Activated CD4-positive, CD25-positive, alpha-beta regulatory T cell treated with anti-CD3 and anti-CD28 coated beads, Interleukin-2, amount 50 U/mL, for 16 hours (primary cell): ENCODE data around the gene TBC1D8.
"Not testable (repeated sequence)": the region's sequence is repeated elsewhere in the genome, so short reads cannot be mapped to it uniquely, and the experiment has no call there.

Source experiments
- DNase-seq: peaks from one replicate; pipeline ENCODE4 v3.0.0-alpha.2; 2020; ENCODE audit warnings: low read depth, low spot score

Gene TBC1D8

GRCh38 chr2:101064868-101065549 is 86.2 kb downstream of the TBC1D8 start:
- no peak for DNase-seq

- no peak for DNase-seq
These were observed 86.7 kb downstream of the TBC1D8 start for GRCh38 chr2:101064505-101064867.

- no peak for DNase-seq
These were observed 87.1 kb downstream of the TBC1D8 start for GRCh38 chr2:101064125-101064502.

- no peak for DNase-seq
These were observed 87.6 kb downstream of the TBC1D8 start for GRCh38 chr2:101063352-101064124.

GRCh38 chr2:101058386-101058785 is 92.8 kb downstream of the TBC1D8 start:
- DNase-seq: no peak

GRCh38 chr2:101057051-101057933 is 93.9 kb downstream of the TBC1D8 start:
- DNase-seq: no peak

- no peak for DNase-seq
These were observed 98.1 kb downstream of the TBC1D8 start for GRCh38 chr2:101053117-101053516.

- no peak for DNase-seq
These were observed 99.0 kb downstream of the TBC1D8 start for GRCh38 chr2:101052147-101052546.

- not testable (repeated sequence) for DNase-seq
These were observed 100.3 kb downstream of the TBC1D8 start for GRCh38 chr2:101050886-101051285.

GRCh38 chr2:101048756-101049155 is 102.4 kb downstream of the TBC1D8 start:
- no peak for DNase-seq

- DNase-seq: no peak
These were observed 103.4 kb downstream of the TBC1D8 start for GRCh38 chr2:101047774-101048173.

- DNase-seq: no peak
These were observed 104.0 kb downstream of the TBC1D8 start for GRCh38 chr2:101047075-101047766.

- DNase-seq: no peak
These were observed 105.9 kb downstream of the TBC1D8 start for GRCh38 chr2:101045330-101045729.

- no peak for DNase-seq
These were observed 109.8 kb downstream of the TBC1D8 start for GRCh38 chr2:101041413-101041812.

GRCh38 chr2:101040761-101041160 is 110.4 kb downstream of the TBC1D8 start:
- no peak for DNase-seq

- no peak for DNase-seq
These were observed 111.1 kb downstream of the TBC1D8 start for GRCh38 chr2:101040072-101040471.

GRCh38 chr2:101038455-101039255 is 112.5 kb downstream of the TBC1D8 start:
- no peak for DNase-seq

GRCh38 chr2:101037161-101037755 is 113.9 kb downstream of the TBC1D8 start:
- no peak for DNase-seq

GRCh38 chr2:101036562-101036961 is 114.6 kb downstream of the TBC1D8 start:
- no peak for DNase-seq

GRCh38 chr2:101032084-101032776 is 119.0 kb downstream of the TBC1D8 start:
- DNase-seq: no peak
